ENCODE measurements around the gene PTPN22.

PTPN22 gene

GRCh38 chr1:113871597-113872113 is at the start of gene PTPN22:
Gene PTPN22, minus strand, starts transcription at chr1:113871712.
- DNase-seq, result peak in 5 of 56 donors; percentile 1 to 17 (median 12)

GRCh38 chr1:113918243-113918642 is 46.7 kb upstream of the PTPN22 start:
- no peak for DNase-seq

GRCh38 chr1:113917400-113918082 is 46.0 kb upstream of the PTPN22 start:
- DNase-seq, result no peak

GRCh38 chr1:113916974-113917373 is 45.5 kb upstream of the PTPN22 start:
- no peak for DNase-seq

- no peak for DNase-seq
Observed at GRCh38 chr1:113913887-113914664, 42.6 kb upstream of the PTPN22 start.

- no peak for DNase-seq
Observed at GRCh38 chr1:113913312-113913668, 41.8 kb upstream of the PTPN22 start.

GRCh38 chr1:113912594-113913311 is 41.2 kb upstream of the PTPN22 start:
- DNase-seq, result peak in 15 of 56 donors; percentile 1 to 35 (median 7)

- DNase-seq, result peak in 4 of 56 donors; percentile 19 to 58 (median 48)
Observed at GRCh38 chr1:113905435-113905861, 33.9 kb upstream of the PTPN22 start.

- peak; percentile 76 to 99 (median 98) for DNase-seq
Observed at GRCh38 chr1:113904674-113905434, 33.3 kb upstream of the PTPN22 start, which contains the start of the genes AP4B1 and DCLRE1B. Gene AP4B1, minus strand, starts transcription at chr1:113904799. Its CDS starts 82 bp downstream, at chr1:113904717. Gene DCLRE1B, plus strand, starts transcription at chr1:113905326. Its CDS starts 261 bp downstream, at chr1:113905587.

- peak in 12 of 56 donors; percentile 16 to 84 (median 56) for DNase-seq
Observed at GRCh38 chr1:113904293-113904673, 32.8 kb upstream of the PTPN22 start.

- peak in 4 of 56 donors; percentile 10 to 42 (median 28) for DNase-seq
Observed at GRCh38 chr1:113903501-113904292, 32.2 kb upstream of the PTPN22 start.

- DNase-seq, result no peak
Observed at GRCh38 chr1:113901191-113901590, 29.7 kb upstream of the PTPN22 start.

- no peak for DNase-seq
Observed at GRCh38 chr1:113899111-113899510, 27.6 kb upstream of the PTPN22 start.

- no peak for DNase-seq
Observed at GRCh38 chr1:113898241-113898814, 26.8 kb upstream of the PTPN22 start.

GRCh38 chr1:113895961-113896360 is 24.4 kb upstream of the PTPN22 start:
- DNase-seq, result no peak

- no peak for DNase-seq
Observed at GRCh38 chr1:113895098-113895497, 23.6 kb upstream of the PTPN22 start.

- no peak for DNase-seq
Observed at GRCh38 chr1:113893267-113893666, 21.8 kb upstream of the PTPN22 start.

GRCh38 chr1:113891631-113892220 is 20.2 kb upstream of the PTPN22 start:
- no peak for DNase-seq

- no peak for DNase-seq
Observed at GRCh38 chr1:113890816-113891215, 19.3 kb upstream of the PTPN22 start.
